GM10248 (cell line): ENCODE results near the gene MARS2.
"Not testable (repeated sequence)": the region's sequence is repeated elsewhere in the genome, so short reads cannot be mapped to it uniquely, and the experiment has no call there.

Source experiments
- CTCF ChIA-PET: fragments of 300-600 bp; sonication (Branson Sonifier 250); formaldehyde crosslinking; extraction: SDS; loops from one replicate; lab custom pipeline; 2021; ENCODE audit warnings: antibody characterized with exemption; lab: Yijun Ruan, JAX
- POLR2A ChIA-PET: fragments of 350-650 bp; sonication (Branson Sonifier 250); formaldehyde crosslinking; extraction: SDS; loops from one replicate; lab custom pipeline; 2020; ENCODE audit warnings: antibody characterized with exemption; lab: Yijun Ruan, JAX
- DNase-seq: peaks from one replicate; pipeline ENCODE4 v3.0.0; 2012; ENCODE audit errors: extremely low spot score
- TF ChIP-seq, protein P1 (sequence below): IDR thresholded peaks from 2 replicates; pipeline ENCODE4 v1.5.1; 2012; ENCODE audit warnings: mild to moderate bottlenecking, low read depth; ENCODE audit errors: extremely low read depth, missing control alignments, control extremely low read depth

The MARS2 gene

DNA sequence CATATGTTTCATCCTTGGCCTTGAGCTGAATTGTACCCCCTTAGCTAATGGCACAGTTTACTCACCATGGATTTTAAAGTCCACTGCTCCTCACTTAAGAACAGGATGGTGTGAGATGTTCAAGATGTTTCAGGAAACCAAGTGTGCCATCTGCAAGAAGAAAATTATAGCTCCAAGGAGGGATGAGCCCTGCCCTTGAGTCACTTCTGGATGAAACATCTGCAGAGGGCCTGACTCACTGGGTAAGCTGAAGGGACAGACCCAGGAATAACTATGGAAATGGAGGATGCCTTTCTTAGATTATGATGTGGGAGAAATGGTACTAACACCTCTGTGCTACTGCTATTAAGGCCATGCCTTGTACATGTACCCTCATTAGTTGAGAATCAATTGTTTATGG lies 6.4 kb downstream of the MARS2 start:
- TF ChIP-seq, protein P1, sequence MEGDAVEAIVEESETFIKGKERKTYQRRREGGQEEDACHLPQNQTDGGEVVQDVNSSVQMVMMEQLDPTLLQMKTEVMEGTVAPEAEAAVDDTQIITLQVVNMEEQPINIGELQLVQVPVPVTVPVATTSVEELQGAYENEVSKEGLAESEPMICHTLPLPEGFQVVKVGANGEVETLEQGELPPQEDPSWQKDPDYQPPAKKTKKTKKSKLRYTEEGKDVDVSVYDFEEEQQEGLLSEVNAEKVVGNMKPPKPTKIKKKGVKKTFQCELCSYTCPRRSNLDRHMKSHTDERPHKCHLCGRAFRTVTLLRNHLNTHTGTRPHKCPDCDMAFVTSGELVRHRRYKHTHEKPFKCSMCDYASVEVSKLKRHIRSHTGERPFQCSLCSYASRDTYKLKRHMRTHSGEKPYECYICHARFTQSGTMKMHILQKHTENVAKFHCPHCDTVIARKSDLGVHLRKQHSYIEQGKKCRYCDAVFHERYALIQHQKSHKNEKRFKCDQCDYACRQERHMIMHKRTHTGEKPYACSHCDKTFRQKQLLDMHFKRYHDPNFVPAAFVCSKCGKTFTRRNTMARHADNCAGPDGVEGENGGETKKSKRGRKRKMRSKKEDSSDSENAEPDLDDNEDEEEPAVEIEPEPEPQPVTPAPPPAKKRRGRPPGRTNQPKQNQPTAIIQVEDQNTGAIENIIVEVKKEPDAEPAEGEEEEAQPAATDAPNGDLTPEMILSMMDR = no peak
- no peak for DNase-seq
- POLR2A ChIA-PET = no interaction called here
- CTCF ChIA-PET = interaction anchor here (2.0 to 3.0 kb wide), 2 partner anchors 10 to 68 kb away, joined by 6 to 11 read pairs; no protein-coding TSS in a partner anchor

GRCh38 chr2:197713271-197713670 lies 8.1 kb downstream of the MARS2 start:
- ChIA-PET CTCF (no interaction called here), POLR2A (no interaction called here)
- TF ChIP-seq, protein P1 = no peak
- DNase-seq = no peak

DNA sequence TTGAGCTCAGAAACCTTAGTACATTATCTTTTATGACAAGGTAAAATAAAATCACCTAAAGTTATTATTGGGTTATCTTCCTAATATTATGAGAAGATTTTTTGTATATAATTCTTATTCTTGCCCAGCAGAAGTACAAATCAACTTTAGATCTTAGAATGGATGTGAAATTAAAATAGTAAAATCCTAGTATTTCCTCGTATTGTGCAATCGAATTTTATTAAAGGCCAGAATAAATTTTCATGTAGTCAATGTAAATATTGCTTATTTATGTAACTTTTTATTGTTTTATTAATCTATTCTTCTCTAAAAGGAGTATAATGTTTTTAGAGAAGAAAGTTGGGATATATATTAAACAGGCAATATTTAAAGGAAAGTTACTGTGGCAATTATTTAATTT lies 12.7 kb downstream of the MARS2 start:
- ChIA-PET POLR2A (no interaction called here), CTCF (interaction anchor here (1.0 to 1.6 kb wide), 2 partner anchors 11 kb away, joined by 3 to 4 read pairs; no protein-coding TSS in a partner anchor)
- DNase-seq = no peak
- TF ChIP-seq, protein P1 = no peak

DNA sequence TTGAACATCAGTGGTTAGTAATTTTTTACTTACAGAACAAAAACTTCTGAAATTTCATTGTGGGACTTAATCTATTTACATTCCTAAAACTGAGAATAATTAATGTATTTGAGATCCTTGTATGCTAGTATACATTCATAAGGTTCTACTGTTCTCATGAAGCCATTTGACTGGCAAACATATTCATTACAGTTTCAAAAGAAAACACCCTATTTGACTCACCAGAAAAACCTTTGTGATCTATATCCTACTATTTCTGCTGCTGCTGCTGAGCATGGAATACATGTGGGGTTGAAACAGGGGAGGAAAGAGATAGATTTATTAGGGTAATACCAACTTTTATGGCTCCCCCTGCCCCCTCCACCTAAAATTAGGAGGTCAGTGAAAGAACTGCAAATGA lies 21.8 kb downstream of the MARS2 start:
- POLR2A ChIA-PET = interaction anchor here (0.7 kb wide), 1 partner anchor 11 kb away, joined by 10 read pairs; no protein-coding TSS in a partner anchor
- CTCF ChIA-PET = no interaction called here
- DNase-seq = no peak

DNA sequence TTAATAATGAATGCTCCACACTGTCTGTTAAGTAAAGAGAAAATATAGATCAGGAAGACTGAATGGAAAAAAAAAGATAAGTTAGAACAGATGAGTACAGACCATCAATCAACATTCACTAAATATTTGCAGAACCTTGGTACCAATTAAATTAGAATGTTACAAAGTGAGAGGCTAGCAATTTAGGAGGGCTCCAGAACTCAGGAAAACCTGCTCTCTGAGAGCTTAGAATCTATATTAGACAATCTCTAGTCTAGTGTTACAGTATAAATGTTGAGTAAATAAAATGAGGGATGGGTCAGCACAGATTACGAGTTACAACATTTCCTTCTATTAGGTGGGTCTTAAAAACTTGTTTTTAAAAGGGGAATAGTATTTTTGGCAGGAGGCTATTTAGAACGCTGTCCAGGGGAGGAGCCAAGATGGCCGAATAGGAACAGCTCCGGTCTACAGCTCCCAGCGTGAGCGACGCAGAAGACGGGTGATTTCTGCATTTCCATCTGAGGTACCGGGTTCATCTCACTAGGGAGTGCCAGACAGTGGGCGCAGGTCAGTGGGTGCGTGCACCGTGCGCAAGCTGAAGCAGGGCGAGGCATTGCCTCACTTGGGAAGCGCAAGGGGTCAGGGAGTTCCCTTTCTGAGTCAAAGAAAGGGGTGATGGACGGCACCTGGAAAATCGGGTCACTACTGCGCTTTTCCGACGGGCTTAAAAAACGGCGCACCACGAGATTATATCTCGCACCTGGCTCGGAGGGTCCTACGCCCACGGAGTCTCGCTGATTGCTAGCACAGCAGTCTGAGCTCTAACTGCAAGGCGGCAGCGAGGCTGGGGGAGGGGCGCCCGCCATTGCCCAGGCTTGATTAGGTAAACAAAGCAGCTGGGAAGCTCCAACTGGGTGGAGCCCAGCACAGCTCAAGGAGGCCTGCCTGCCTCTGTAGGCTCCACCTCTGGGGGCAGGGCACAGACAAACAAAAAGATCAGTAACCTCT lies 23.7 kb downstream of the MARS2 start:
- POLR2A ChIA-PET, DNase-seq: not testable (repeated sequence)
- CTCF ChIA-PET = interaction anchor here (1.0 kb wide), 1 partner anchor 21 kb away, joined by 3 read pairs; no protein-coding TSS in a partner anchor

More for the DNA sequence above, 21.8 kb downstream of the MARS2 start:
- TF ChIP-seq, protein P1 = no peak

- ChIA-PET CTCF (no interaction called here), POLR2A (no interaction called here)
- no peak for DNase-seq
- TF ChIP-seq, protein P1 = no peak
Observed at GRCh38 chr2:197740200-197740599, 35.0 kb downstream of the MARS2 start.
